GM12878 (cell line): ENCODE results near the gene ACTL6A. TPM values are rescaled to one million over a fixed set of nuclear protein-coding genes. Genes with fewer than 3 reads are reported as not detected.

Source experiments
- CHD1 ChIP-seq: IDR thresholded peaks from 2 replicates; pipeline ENCODE4 v1.6.1; 2012; ENCODE audit warnings: low read depth, low read length, improper control_type of control experiment
- HDAC2 ChIP-seq: fragments of 200-600 bp; sonication (generic); IDR thresholded peaks from 2 replicates; pipeline ENCODE4 v1.6.1; 2017
- MEF2B ChIP-seq: fragments of 450-650 bp; IDR thresholded peaks from 2 replicates; pipeline ENCODE4 v1.6.1; 2018; ENCODE audit warnings: mild to moderate bottlenecking, moderate library complexity; ENCODE audit not compliant: partially characterized antibody, poor library complexity, severe bottlenecking
- NR2C2 ChIP-seq: IDR thresholded peaks from 2 replicates; pipeline ENCODE4 v1.6.1; 2011; ENCODE audit warnings: borderline replicate concordance, low read depth; ENCODE audit not compliant: control insufficient read depth, insufficient read length
- SMC3 ChIP-seq: IDR thresholded peaks from 2 replicates; pipeline ENCODE4 v1.6.1; 2011; ENCODE audit warnings: low read length, improper control_type of control experiment, borderline replicate concordance
- TAF1 ChIP-seq: IDR thresholded peaks from 2 replicates; pipeline ENCODE4 v1.6.1; 2011; ENCODE audit warnings: mild to moderate bottlenecking, low read depth, low read length, borderline replicate concordance
- YY1 ChIP-seq: IDR thresholded peaks from 2 replicates; pipeline ENCODE4 v1.6.1; 2011; ENCODE audit warnings: low read depth, mild to moderate bottlenecking, low read length
- ZSCAN29 ChIP-seq: fragments of 450-650 bp; IDR thresholded peaks from 2 replicates; pipeline ENCODE4 v1.6.1; 2017; ENCODE audit warnings: mild to moderate bottlenecking, moderate library complexity
- polyA plus RNA-seq, 11 experiments: library from polyadenylated mRNA; depleted of rRNA in 4 of 11; unstranded in 6 of 11; stranded (reverse) in 5 of 11; fragments of >200 nt; fragmentation: Nextera tagmentation in 4 of 11; fragmentation: Illumina TruSeq in 1 of 11; extraction: Ambion mirVana in 4 of 11; extraction: Trizol in 1 of 11; gene quantifications; 1 replicate in 1 of 11; 2 replicates in 10 of 11; pipeline versions ENCODE4 v1.2.1 to v1.2.3, GENCODE V29; 2011 to 2016; ENCODE audit warnings: inconsistent platforms in 2 of 11, missing spikeins in 2 of 11, low read depth in 1 of 11
- total RNA-seq, 4 experiments: library from RNA; depleted of rRNA in 3 of 4; stranded (reverse); fragments of >200 nt in 3 of 4; fragmentation: Illumina TruSeq in 1 of 4; extraction: Trizol in 1 of 4; gene quantifications; 2 replicates each; pipeline versions ENCODE4 v1.2.1 to v1.2.3, GENCODE V29; 2013 to 2021
- TF ChIP-seq, protein P1 (sequence below): fragments of 450-650 bp; IDR thresholded peaks from 2 replicates; pipeline ENCODE4 v1.6.1; 2017; ENCODE audit warnings: low read depth, mild to moderate bottlenecking, moderate library complexity
- TF ChIP-seq, protein P2 (sequence below): fragments of 450-650 bp; formaldehyde crosslinking; IDR thresholded peaks from 2 replicates; pipeline ENCODE4 v1.4.0; 2022; ENCODE audit warnings: mild to moderate bottlenecking, moderate library complexity
- TF ChIP-seq, protein P3 (sequence below): fragments of 450-650 bp; IDR thresholded peaks from 2 replicates; pipeline ENCODE4 v1.6.1; 2016; ENCODE audit warnings: mild to moderate bottlenecking, moderate library complexity, borderline replicate concordance
- TF ChIP-seq, protein P4 (sequence below): fragments of 450-650 bp; IDR thresholded peaks from 2 replicates; pipeline ENCODE4 v1.6.1; 2016; ENCODE audit warnings: mild to moderate bottlenecking
- TF ChIP-seq, protein P5 (sequence below): fragments of 150-350 bp; IDR thresholded peaks from 2 replicates; pipeline ENCODE4 v1.6.1; 2014; ENCODE audit warnings: mild to moderate bottlenecking, low read depth, low read length

ACTL6A gene
- total and polyA plus RNA-seq, 10 of the 15 experiments (the other 5 are each of a cell fraction or from before 2014, with no cell fraction given), result 70.2 to 197 (median 105) TPM

DNA sequence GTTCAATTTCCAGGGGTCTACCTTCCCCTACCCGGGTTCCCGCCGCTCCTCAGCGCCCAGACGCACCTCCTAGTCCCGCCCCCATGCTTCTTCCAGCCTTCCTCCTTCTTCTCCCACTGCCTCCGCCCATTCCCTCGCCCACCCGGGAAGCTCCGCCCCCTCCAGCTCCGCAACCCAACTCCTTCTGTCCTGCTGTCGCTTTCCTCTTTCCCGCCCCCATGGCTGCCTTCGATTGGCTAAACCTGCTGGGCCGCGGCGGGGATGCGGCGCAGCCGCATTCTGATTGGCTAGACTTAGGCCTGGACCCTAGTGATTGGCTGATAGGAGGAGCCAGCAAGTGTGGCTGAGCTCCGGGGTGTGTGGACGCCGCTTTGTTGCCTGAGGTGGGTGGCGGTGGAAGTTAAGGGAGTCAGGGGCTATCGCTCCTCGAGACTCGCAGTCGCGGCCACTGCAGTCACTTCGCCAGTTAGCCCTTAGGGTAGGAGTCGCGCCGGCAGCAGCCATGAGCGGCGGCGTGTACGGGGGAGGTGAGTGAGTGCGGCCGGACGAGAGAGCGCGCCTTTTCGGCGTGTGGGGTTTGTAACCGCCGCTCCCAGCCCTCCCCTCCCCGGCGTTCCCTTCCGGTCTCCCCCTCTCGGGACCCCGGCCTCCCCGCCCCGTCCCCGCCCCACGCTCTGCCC lies at the start of gene ACTL6A (continued):
- TF ChIP-seq, protein P1, sequence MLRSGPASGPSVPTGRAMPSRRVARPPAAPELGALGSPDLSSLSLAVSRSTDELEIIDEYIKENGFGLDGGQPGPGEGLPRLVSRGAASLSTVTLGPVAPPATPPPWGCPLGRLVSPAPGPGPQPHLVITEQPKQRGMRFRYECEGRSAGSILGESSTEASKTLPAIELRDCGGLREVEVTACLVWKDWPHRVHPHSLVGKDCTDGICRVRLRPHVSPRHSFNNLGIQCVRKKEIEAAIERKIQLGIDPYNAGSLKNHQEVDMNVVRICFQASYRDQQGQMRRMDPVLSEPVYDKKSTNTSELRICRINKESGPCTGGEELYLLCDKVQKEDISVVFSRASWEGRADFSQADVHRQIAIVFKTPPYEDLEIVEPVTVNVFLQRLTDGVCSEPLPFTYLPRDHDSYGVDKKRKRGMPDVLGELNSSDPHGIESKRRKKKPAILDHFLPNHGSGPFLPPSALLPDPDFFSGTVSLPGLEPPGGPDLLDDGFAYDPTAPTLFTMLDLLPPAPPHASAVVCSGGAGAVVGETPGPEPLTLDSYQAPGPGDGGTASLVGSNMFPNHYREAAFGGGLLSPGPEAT, result peak; percentile 86; the same call in 1 of the 2 replicates
- TF ChIP-seq ZSCAN29, result no peak
- TF ChIP-seq SMC3, result no peak
- 0 out of 2 replicates have a peak, but pooled peaks have one; percentile 29 for TF ChIP-seq CHD1
- TF ChIP-seq, protein P2, sequence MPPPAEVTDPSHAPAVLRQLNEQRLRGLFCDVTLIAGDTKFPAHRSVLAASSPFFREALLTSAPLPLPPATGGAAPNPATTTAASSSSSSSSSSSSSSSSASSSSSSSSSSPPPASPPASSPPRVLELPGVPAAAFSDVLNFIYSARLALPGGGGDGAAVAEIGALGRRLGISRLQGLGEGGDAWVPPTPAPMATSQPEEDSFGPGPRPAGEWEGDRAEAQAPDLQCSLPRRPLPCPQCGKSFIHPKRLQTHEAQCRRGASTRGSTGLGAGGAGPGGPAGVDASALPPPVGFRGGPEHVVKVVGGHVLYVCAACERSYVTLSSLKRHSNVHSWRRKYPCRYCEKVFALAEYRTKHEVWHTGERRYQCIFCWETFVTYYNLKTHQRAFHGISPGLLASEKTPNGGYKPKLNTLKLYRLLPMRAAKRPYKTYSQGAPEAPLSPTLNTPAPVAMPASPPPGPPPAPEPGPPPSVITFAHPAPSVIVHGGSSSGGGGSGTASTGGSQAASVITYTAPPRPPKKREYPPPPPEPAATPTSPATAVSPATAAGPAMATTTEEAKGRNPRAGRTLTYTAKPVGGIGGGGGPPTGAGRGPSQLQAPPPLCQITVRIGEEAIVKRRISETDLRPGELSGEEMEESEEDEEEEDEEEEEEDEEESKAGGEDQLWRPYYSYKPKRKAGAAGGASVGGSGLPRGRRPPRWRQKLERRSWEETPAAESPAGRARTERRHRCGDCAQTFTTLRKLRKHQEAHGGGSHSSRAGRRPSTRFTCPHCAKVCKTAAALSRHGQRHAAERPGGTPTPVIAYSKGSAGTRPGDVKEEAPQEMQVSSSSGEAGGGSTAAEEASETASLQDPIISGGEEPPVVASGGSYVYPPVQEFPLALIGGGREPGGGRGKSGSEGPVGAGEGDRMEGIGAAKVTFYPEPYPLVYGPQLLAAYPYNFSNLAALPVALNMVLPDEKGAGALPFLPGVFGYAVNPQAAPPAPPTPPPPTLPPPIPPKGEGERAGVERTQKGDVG (CRISPR knock-in tag), result no peak
- TF ChIP-seq, protein P3, sequence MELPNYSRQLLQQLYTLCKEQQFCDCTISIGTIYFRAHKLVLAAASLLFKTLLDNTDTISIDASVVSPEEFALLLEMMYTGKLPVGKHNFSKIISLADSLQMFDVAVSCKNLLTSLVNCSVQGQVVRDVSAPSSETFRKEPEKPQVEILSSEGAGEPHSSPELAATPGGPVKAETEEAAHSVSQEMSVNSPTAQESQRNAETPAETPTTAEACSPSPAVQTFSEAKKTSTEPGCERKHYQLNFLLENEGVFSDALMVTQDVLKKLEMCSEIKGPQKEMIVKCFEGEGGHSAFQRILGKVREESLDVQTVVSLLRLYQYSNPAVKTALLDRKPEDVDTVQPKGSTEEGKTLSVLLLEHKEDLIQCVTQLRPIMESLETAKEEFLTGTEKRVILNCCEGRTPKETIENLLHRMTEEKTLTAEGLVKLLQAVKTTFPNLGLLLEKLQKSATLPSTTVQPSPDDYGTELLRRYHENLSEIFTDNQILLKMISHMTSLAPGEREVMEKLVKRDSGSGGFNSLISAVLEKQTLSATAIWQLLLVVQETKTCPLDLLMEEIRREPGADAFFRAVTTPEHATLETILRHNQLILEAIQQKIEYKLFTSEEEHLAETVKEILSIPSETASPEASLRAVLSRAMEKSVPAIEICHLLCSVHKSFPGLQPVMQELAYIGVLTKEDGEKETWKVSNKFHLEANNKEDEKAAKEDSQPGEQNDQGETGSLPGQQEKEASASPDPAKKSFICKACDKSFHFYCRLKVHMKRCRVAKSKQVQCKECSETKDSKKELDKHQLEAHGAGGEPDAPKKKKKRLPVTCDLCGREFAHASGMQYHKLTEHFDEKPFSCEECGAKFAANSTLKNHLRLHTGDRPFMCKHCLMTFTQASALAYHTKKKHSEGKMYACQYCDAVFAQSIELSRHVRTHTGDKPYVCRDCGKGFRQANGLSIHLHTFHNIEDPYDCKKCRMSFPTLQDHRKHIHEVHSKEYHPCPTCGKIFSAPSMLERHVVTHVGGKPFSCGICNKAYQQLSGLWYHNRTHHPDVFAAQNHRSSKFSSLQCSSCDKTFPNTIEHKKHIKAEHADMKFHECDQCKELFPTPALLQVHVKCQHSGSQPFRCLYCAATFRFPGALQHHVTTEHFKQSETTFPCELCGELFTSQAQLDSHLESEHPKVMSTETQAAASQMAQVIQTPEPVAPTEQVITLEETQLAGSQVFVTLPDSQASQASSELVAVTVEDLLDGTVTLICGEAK, result peak; percentile 62; the same call in 1 of the 2 replicates
- no peak for TF ChIP-seq MEF2B
- TF ChIP-seq TAF1, result peak; percentile 76
- no peak for TF ChIP-seq NR2C2
- no peak for TF ChIP-seq HDAC2
- TF ChIP-seq, protein P4, sequence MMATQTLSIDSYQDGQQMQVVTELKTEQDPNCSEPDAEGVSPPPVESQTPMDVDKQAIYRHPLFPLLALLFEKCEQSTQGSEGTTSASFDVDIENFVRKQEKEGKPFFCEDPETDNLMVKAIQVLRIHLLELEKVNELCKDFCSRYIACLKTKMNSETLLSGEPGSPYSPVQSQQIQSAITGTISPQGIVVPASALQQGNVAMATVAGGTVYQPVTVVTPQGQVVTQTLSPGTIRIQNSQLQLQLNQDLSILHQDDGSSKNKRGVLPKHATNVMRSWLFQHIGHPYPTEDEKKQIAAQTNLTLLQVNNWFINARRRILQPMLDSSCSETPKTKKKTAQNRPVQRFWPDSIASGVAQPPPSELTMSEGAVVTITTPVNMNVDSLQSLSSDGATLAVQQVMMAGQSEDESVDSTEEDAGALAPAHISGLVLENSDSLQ, result peak; percentile 96
- peak; percentile 59; the same call in 1 of the 2 replicates for TF ChIP-seq YY1
- TF ChIP-seq, protein P5, sequence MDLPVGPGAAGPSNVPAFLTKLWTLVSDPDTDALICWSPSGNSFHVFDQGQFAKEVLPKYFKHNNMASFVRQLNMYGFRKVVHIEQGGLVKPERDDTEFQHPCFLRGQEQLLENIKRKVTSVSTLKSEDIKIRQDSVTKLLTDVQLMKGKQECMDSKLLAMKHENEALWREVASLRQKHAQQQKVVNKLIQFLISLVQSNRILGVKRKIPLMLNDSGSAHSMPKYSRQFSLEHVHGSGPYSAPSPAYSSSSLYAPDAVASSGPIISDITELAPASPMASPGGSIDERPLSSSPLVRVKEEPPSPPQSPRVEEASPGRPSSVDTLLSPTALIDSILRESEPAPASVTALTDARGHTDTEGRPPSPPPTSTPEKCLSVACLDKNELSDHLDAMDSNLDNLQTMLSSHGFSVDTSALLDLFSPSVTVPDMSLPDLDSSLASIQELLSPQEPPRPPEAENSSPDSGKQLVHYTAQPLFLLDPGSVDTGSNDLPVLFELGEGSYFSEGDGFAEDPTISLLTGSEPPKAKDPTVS, result no peak
